Fibroblast of lung (primary cell): ENCODE results near the gene KAT5.

ENCODE experiments used
- EZH2 ChIP-seq: IDR thresholded peaks from 2 replicates; pipeline ENCODE4 v1.5.1; 2012; ENCODE audit warnings: low read length, control low read depth, mild to moderate bottlenecking; ENCODE audit errors: missing control alignments
- TF ChIP-seq, protein P1 (sequence below), 2 donors: IDR thresholded peaks in 1 of 2; conservative IDR thresholded peaks in 1 of 2; 1 replicate in 1 of 2; 2 replicates in 1 of 2; pipeline ENCODE4 v1.5.1; 2011 to 2012; ENCODE audit warnings: low read length in 2 of 2, control low read depth in 1 of 2, inconsistent platforms in 1 of 2, low read depth in 1 of 2, mild to moderate bottlenecking in 1 of 2

DNA sequence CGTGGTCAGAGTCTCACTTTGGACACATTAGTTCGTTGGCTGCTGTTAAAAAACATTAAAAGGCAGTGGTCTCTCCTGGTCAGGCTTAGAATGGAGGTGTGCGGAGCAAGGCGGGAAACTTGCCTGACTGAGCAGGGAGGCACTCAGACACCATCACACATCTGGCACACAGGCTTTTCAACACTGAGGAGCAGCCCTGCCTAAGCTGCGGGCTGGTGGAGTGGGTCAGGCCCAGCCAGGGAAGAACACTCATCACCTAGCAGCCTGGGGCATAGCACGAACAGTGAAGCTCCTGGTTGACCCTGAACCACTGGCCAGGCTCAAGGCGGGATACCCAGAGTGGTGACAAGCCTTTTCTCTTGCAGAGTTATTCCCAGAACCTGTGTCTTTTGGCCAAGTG is 4.2 kb downstream of the KAT5 start:
- TF ChIP-seq, protein P1, sequence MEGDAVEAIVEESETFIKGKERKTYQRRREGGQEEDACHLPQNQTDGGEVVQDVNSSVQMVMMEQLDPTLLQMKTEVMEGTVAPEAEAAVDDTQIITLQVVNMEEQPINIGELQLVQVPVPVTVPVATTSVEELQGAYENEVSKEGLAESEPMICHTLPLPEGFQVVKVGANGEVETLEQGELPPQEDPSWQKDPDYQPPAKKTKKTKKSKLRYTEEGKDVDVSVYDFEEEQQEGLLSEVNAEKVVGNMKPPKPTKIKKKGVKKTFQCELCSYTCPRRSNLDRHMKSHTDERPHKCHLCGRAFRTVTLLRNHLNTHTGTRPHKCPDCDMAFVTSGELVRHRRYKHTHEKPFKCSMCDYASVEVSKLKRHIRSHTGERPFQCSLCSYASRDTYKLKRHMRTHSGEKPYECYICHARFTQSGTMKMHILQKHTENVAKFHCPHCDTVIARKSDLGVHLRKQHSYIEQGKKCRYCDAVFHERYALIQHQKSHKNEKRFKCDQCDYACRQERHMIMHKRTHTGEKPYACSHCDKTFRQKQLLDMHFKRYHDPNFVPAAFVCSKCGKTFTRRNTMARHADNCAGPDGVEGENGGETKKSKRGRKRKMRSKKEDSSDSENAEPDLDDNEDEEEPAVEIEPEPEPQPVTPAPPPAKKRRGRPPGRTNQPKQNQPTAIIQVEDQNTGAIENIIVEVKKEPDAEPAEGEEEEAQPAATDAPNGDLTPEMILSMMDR (conservative IDR thresholded peaks at IDR 0.05 in 1 of 2, IDR thresholded peaks at IDR 0.05 in 1 of 2; ENCODE audit: low read depth in 1 of 2, low read length in 2 of 2): no peak
- TF ChIP-seq EZH2: no peak
